Activated T-helper 1 cell treated with anti-CD3 and anti-CD28 coated beads, Interleukin-12 subunit alpha, Interleukin-12 subunit beta, Interleukin-2, Interleukin-4 antibody, amounts not matched to agents 30 ng/mL and 10 ng/mL and 1 ng/mL, durations not matched to agents 14 hours and 24 hours and 36 hours (primary cell): Measurements from ENCODE around the gene DTX1. TPM values are rescaled to one million over a fixed set of nuclear protein-coding genes. Genes with fewer than 3 reads are reported as not detected.
A peak's percentile ranks its signal among the peaks of the same experiment; 100 is the strongest.

Experiments used
- DNase-seq: peaks from one replicate; pipeline ENCODE4 v3.0.0; 2021; ENCODE audit warnings: low spot score
- H3K27ac Mint-ChIP-seq: one replicate; pipeline ENCODE4 v1.8.0; 2021; ENCODE audit warnings: mild to moderate bottlenecking, mixed read lengths
- H3K27me3 Mint-ChIP-seq: one replicate; pipeline ENCODE4 v1.8.0; 2022; ENCODE audit warnings: mild to moderate bottlenecking, moderate library complexity, mixed read lengths; ENCODE audit not compliant: insufficient read depth
- H3K36me3 Mint-ChIP-seq: one replicate; pipeline ENCODE4 v1.8.0; 2021; ENCODE audit warnings: low read depth, mixed read lengths
- H3K4me1 Mint-ChIP-seq: one replicate; pipeline ENCODE4 v1.8.0; 2021; ENCODE audit warnings: low read depth, mixed read lengths
- H3K4me3 Mint-ChIP-seq: one replicate; pipeline ENCODE4 v1.8.0; 2021; ENCODE audit warnings: mild to moderate bottlenecking, moderate library complexity, mixed read lengths
- H3K9me3 Mint-ChIP-seq: one replicate; pipeline ENCODE4 v1.8.0; 2021; ENCODE audit warnings: mixed read lengths
- intact Hi-C: fragments of 100-400 bp; cut with micrococcal nuclease; formaldehyde crosslinking; loops from one replicate; pipeline ENCODE4 v1.15.1; 2024
- total RNA-seq: library from RNA; stranded (reverse); gene quantifications from 2 replicates; pipeline ENCODE4 v1.2.3, GENCODE V29; 2022

DTX1 gene
- total RNA-seq, 1 donor from 2014 or later = 0.29 TPM

DNA sequence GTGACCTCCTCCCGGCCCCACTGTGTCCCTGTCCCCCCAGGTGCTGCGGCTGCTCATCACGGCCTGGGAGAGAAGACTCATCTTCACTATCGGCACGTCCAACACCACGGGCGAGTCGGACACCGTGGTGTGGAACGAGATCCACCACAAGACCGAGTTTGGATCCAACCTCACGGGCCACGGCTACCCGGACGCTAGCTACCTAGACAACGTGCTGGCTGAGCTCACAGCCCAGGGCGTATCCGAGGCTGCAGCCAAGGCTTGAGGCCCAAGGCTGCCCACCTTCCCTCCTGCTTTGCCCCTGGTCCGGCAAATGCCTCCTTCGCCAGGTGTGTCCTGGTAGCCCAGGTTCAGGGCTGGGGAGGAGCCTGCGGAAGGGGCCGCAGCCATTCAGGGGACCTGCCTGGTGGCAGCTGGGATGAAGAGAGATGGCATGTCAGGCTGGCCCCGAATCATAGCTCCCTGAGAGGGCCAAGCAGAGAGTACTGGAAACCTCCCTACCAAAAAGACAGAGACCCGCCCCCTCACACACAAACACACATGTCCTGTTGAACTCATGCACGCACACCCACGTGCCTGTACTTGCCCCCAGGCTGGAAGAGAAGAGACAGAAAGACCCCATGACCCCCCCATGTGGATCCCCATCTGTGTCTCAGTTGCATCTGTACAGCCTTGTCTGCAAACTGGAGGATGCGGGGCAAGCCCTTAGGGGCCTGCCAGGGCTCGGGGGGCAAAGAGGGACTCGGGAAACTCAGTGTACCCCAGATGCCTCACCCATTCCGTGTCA lies 40.3 kb downstream of the DTX1 start:
- intact Hi-C loops = loop anchor here (5.0 kb wide), 1 partner anchor 55 kb away; no protein-coding TSS in a partner anchor

GRCh38 chr12:113097716-113098440 lies 41.3 kb downstream of the DTX1 start:
- no peak for DNase-seq
- Mint-ChIP-seq H3K9me3 (no peaks in the 10 kb centered on the region), H3K4me1 (no peaks in the 10 kb centered on the region), H3K36me3 (no peaks in the 10 kb centered on the region), H3K27me3 (no peaks in the 10 kb centered on the region), H3K27ac (no peak overlapping the region), H3K4me3 (no peak overlapping the region)
- intact Hi-C loops = loop anchor here (1.0 to 5.0 kb wide), 2 partner anchors 50 to 54 kb away; no protein-coding TSS in a partner anchor

More for the DNA sequence above, 40.3 kb downstream of the DTX1 start:
- H3K27me3 Mint-ChIP-seq = no peaks in the 10 kb centered on the region
- no peak for DNase-seq
- no peaks in the 10 kb centered on the region for H3K36me3 Mint-ChIP-seq
- no peak overlapping the region for H3K27ac Mint-ChIP-seq
- H3K4me3 Mint-ChIP-seq = no peak overlapping the region
- H3K9me3 Mint-ChIP-seq = no peaks in the 10 kb centered on the region
- H3K4me1 Mint-ChIP-seq = no peaks in the 10 kb centered on the region

GRCh38 chr12:113098441-113099028 lies 42.0 kb downstream of the DTX1 start:
- peak; percentile 24 for DNase-seq
- Mint-ChIP-seq H3K4me1 (no peaks in the 10 kb centered on the region), H3K9me3 (no peaks in the 10 kb centered on the region), H3K36me3 (no peaks in the 10 kb centered on the region), H3K27me3 (no peaks in the 10 kb centered on the region), H3K27ac (no peak overlapping the region), H3K4me3 (no peak overlapping the region)
- intact Hi-C loops = loop anchor here (1.0 to 5.0 kb wide), 2 partner anchors 50 to 54 kb away; no protein-coding TSS in a partner anchor

DNA sequence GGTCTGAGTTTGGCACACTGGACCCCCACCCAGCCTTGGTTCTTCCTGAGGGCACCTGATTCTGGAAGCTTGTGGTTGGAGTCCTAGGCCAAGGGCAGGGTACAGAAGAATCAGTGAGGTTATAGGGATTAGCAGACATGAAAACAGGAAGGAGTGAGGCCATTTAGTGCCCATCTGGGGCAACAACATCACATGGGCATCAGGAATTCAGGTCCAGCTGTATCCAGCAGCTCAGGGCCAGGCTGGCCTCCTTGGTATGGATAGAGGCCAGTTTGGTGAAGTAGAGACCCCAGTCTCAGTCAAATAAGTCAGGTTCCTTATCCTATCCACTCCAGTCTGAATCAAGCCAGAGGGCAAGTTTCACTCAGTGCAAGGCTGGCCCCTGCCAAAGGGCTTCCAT lies 42.8 kb downstream of the DTX1 start:
- Mint-ChIP-seq H3K4me3 (no peak overlapping the region), H3K27me3 (no peaks in the 10 kb centered on the region), H3K4me1 (no peaks in the 10 kb centered on the region), H3K36me3 (no peaks in the 10 kb centered on the region), H3K27ac (no peak overlapping the region), H3K9me3 (no peaks in the 10 kb centered on the region)
- DNase-seq = no peak
- intact Hi-C loops = loop anchor here (5.0 kb wide), 1 partner anchor 53 kb away; no protein-coding TSS in a partner anchor

DNA sequence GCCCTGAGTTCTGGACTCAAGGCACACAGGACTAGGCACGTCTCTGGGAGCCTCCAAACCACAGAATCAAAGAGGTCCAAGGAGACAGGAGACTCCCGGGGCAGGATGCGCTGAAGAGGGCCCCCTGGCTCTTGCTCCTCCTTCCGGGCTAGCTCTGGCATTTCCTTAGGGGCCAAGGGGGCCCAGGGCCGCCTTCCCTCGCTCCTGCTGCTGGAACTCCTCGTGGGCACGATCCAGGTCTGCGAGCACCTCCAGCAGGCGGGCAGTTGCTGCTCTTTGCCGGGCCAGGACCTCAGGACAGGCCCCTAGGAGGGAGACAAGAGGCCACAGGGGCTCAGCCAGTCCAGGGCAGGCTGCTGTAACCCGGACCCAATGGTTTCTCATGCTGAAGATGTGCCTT lies 43.2 kb downstream of the DTX1 start:
- DNase-seq = no peak
- Mint-ChIP-seq H3K27me3 (peaks cover 1% of the 10 kb centered on the region), H3K4me3 (no peak overlapping the region), H3K36me3 (no peaks in the 10 kb centered on the region), H3K9me3 (no peaks in the 10 kb centered on the region), H3K4me1 (no peaks in the 10 kb centered on the region), H3K27ac (no peak overlapping the region)
- intact Hi-C loops = loop anchor here (5.0 kb wide), 1 partner anchor 53 kb away; no protein-coding TSS in a partner anchor

DNA sequence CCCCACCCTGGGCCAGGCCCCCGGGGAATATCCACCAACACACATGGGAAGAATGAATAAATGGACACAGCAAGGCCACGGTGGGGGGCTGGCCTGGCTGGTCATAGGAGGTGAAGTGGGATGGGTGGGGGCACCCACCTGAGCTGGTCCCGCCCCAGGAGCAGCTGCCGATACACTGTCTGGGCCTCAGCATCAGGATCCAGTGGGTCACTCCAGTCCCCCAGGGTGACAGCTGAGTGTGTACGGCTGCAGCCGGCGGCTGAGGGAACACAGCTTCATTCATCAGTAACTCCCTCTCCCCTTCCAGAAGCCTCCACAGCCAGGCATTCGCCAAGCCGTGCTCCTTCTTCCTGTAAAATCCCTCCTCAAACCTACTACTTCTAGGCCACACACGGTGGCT lies 45.2 kb downstream of the DTX1 start:
- no peak for DNase-seq
- intact Hi-C loops = no loop called here
- Mint-ChIP-seq H3K4me3 (no peak overlapping the region), H3K9me3 (no peaks in the 10 kb centered on the region), H3K4me1 (no peaks in the 10 kb centered on the region), H3K36me3 (no peaks in the 10 kb centered on the region), H3K27ac (no peak overlapping the region), H3K27me3 (peaks cover 4% of the 10 kb centered on the region)

DNA sequence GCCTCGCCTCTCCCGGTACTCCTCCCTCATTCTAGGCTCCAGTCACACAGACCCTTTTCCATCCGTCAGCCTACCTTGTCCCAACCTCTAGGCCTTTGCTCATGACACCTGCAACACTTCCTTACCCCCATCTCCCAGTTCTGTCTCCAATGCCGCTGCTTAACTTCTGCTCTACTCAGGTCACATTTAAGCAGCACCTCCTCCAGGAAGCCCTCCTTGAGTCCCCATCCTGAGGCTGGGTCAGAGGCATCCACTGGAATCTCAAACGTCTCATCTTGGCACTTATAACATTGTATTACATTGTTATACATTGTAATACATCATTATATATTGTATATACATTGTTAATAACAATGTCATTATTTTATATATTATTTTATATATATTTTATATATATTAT lies 46.3 kb downstream of the DTX1 start:
- Mint-ChIP-seq H3K36me3 (no peaks in the 10 kb centered on the region), H3K27me3 (peaks cover 4% of the 10 kb centered on the region), H3K4me1 (no peaks in the 10 kb centered on the region), H3K27ac (no peak overlapping the region), H3K9me3 (no peaks in the 10 kb centered on the region), H3K4me3 (no peak overlapping the region)
- no peak for DNase-seq
- intact Hi-C loops = no loop called here

DNA sequence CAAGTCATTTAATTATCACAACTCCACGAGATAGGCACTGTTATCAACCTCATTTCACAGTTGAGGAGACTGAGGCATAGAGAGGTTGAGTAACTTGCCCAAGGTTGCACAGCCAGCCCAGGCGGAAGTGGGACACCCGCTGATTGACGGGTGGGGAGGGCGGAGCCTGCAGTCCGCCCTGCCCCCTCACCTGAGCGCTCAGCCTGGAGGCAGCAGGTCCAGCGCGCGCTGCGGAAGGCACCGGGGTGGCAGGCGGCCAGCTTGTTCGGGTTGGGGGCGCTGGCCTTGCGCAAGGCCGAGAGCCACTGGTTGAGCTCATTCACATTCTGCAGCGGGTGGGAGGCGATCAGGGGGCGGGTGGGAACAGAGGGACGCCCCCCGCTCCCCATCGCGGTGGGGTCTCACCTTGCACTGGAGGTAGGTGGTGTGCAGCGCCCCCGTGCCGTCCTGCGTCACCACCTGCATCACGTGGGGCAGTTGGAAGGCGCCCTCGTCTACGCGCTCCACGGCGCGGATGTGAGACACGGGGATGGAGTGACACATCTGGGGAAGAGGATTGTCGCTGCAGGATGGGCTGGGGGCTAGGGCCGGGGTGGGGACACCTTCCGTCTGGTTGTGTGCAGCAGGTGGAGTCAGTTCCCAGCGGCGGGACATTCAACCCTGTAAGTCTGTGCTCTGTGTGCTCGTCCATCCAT lies 47.4 kb downstream of the DTX1 start:
- intact Hi-C loops = no loop called here
- Mint-ChIP-seq H3K36me3 (no peaks in the 10 kb centered on the region), H3K9me3 (no peaks in the 10 kb centered on the region), H3K27me3 (peaks cover 6% of the 10 kb centered on the region), H3K27ac (no peak overlapping the region), H3K4me3 (peak overlapping the region; percentile 45), H3K4me1 (no peaks in the 10 kb centered on the region)
- DNase-seq = peak; percentile 37

DNA sequence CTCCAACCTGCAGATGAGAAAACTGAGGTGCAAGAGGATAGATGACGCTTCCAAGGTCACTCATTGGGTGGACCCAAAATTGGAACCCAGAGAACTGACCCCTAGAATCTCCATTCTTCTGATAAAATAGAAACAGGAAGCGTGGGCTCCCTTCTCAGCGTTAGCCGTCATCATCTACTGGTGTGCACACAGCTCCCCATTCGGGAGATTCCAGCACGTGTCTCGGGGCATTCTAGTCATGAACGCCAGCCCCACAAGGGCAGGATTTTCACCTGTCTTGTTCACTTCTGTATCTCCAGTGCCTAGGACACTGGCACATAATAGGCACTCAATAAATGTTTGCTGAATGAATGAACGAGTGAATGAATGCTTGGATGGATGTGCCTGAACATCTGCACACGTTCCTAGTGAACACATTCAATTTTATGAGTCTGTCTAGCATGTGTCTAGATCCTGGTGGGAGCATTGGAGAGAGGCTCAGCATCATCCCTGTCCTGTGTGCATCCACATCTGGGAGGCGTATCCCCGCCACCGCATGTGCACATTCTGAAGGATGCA lies 48.5 kb downstream of the DTX1 start:
- no peaks in the 10 kb centered on the region for H3K9me3 Mint-ChIP-seq
- H3K27ac Mint-ChIP-seq = no peak overlapping the region
- no peak for DNase-seq
- no peak overlapping the region for H3K4me3 Mint-ChIP-seq
- H3K27me3 Mint-ChIP-seq = peaks cover 6% of the 10 kb centered on the region
- H3K36me3 Mint-ChIP-seq = no peaks in the 10 kb centered on the region
- H3K4me1 Mint-ChIP-seq = no peaks in the 10 kb centered on the region
- intact Hi-C loops = no loop called here

DNA sequence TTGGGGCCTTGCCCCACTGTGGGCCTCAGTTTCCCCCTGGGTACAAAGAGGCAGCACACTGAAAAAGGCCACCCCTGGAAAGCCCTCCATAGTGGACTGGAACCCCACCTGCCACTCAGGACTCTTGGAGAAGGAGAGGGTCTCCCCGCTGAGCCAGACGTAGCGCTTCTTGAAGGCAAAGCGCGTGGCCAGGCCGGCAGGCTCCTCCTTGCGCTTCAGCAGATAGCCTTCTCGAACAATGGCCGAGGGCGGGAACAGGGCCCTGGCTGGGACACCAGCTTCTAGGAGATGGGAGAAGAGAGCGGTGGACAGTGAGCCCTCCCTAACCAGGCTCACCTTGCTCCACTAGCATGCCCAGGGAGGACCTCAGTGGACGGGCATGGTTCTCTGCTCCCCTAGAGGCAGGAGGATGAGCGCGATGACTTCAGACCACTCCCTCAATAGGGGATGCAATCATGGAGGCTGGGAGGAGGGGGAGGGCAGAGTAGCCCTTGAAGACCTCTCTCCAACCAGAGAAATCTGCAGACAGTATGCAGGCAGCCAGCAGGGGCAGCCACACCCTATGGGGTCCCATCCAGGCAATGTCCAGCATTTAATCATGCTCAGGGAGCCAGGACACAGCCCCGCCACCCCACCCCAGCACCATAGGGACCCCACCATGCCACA lies 49.2 kb downstream of the DTX1 start:
- Mint-ChIP-seq H3K9me3 (no peaks in the 10 kb centered on the region), H3K27ac (no peak overlapping the region), H3K4me3 (no peak overlapping the region), H3K27me3 (peaks cover 6% of the 10 kb centered on the region), H3K4me1 (no peaks in the 10 kb centered on the region), H3K36me3 (no peaks in the 10 kb centered on the region)
- DNase-seq = no peak
- intact Hi-C loops = no loop called here

GRCh38 chr12:113106361-113106760 lies 49.8 kb downstream of the DTX1 start:
- Mint-ChIP-seq H3K4me3 (no peak overlapping the region), H3K27me3 (peaks cover 6% of the 10 kb centered on the region), H3K36me3 (no peaks in the 10 kb centered on the region), H3K27ac (no peak overlapping the region), H3K4me1 (no peaks in the 10 kb centered on the region), H3K9me3 (no peaks in the 10 kb centered on the region)
- intact Hi-C loops = no loop called here
- DNase-seq = no peak

DNA sequence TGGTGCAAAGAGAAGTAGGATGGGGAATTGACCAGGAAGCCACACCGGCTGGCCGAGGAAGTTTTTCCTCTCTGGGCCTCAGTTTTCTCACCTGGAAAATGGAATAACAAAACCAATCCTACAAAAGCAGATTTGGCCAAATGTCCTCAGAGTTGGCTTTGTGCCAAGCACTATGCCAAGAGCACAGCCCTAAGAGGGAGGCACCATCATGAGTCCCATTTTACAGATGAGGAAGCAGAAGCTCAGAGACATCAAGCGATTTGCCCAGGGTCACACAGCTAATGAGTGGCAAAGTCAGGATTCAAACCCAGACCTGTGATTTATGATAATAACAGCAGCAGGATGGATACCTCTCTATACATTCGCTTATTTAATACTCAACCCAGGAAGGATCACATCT lies 51.8 kb downstream of the DTX1 start:
- no peaks in the 10 kb centered on the region for H3K36me3 Mint-ChIP-seq
- H3K27ac Mint-ChIP-seq = no peak overlapping the region
- intact Hi-C loops = no loop called here
- no peak overlapping the region for H3K4me3 Mint-ChIP-seq
- H3K27me3 Mint-ChIP-seq = peaks cover 6% of the 10 kb centered on the region
- no peaks in the 10 kb centered on the region for H3K9me3 Mint-ChIP-seq
- no peak for DNase-seq
- H3K4me1 Mint-ChIP-seq = no peaks in the 10 kb centered on the region
